ENCODE data around the gene DPT. TPM values are rescaled to one million over a fixed set of nuclear protein-coding genes. Genes with fewer than 3 reads are reported as not detected.
A peak's percentile ranks its signal among the peaks of the same experiment; 100 is the strongest.

The DPT gene
- total and polyA plus RNA-seq, 9 donors = 28.2 to 97.8 (median 43.0) TPM

GRCh38 chr1:168708698-168709404 lies 20.2 kb downstream of the DPT start:
- Histone ChIP-seq H3K4me3 (ENCODE audit: low read length) (no peak overlapping the region), H3K27me3 (ENCODE audit: control insufficient read depth, insufficient read depth, low read length) (no peaks in the 10 kb centered on the region), H3K36me3 (ENCODE audit: control insufficient read depth, insufficient read depth, low read length) (peaks cover 2% of the 10 kb centered on the region), H3K9me3 (replicated peaks; ENCODE audit: control insufficient read depth, low read depth, low read length) (no peaks in the 10 kb centered on the region), H3K4me1 (ENCODE audit: control insufficient read depth, insufficient read depth, low read length) (peaks cover 2% of the 10 kb centered on the region), H3K27ac (ENCODE audit: low read length) (no peak overlapping the region)
- no CpG with 5 or more reads among the region's 1 CpG for WGBS (ENCODE audit: insufficient coverage)
- no peak for DNase-seq

DNA sequence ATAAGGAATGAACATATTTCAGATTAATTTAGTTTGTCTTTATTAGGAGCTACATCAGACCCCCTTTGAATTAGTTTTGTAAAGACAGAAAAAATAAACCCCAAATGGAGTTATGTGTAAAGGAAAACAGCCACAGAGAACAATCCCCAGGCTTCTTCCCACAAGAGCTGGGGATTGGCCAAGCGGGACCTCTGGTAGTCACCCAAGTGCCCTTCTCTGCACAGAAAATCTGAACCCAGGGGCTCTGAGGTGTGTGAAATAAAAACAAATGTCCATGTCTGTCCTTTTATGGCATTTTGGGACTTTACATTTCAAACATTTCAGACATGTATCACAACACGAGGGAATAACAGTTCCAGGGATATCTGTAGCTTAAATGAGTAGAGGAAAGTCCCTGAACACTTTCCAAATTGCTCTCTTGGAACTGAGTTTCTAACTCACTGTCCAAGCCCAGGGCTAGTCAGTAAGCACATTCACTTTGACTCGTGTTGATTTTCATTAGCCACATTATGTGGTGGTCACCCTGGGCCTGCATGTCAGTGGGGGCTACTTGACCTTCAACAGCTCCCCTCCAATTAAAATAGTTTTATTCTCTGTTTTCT lies 22.5 kb downstream of the DPT start:
- no CpG with 5 or more reads among the region's 3 CpGs for WGBS (ENCODE audit: insufficient coverage)
- DNase-seq = peak; percentile 54
- H3K4me1 ChIP-seq (ENCODE audit: control insufficient read depth, insufficient read depth, low read length) = peaks cover 2% of the 10 kb centered on the region
- H3K27me3 ChIP-seq (ENCODE audit: control insufficient read depth, insufficient read depth, low read length) = no peaks in the 10 kb centered on the region
- H3K36me3 ChIP-seq (ENCODE audit: control insufficient read depth, insufficient read depth, low read length) = no peaks in the 10 kb centered on the region
- no peaks in the 10 kb centered on the region for H3K9me3 ChIP-seq (replicated peaks; ENCODE audit: control insufficient read depth, low read depth, low read length)
- H3K27ac ChIP-seq (ENCODE audit: low read length) = no peak overlapping the region
- no peak overlapping the region for H3K4me3 ChIP-seq (ENCODE audit: low read length)

- Histone ChIP-seq H3K4me1 (ENCODE audit: control insufficient read depth, insufficient read depth, low read length) (no peaks in the 10 kb centered on the region), H3K27me3 (ENCODE audit: control insufficient read depth, insufficient read depth, low read length) (no peaks in the 10 kb centered on the region), H3K9me3 (replicated peaks; ENCODE audit: control insufficient read depth, low read depth, low read length) (no peaks in the 10 kb centered on the region), H3K36me3 (ENCODE audit: control insufficient read depth, insufficient read depth, low read length) (no peaks in the 10 kb centered on the region), H3K4me3 (ENCODE audit: low read length) (no peak overlapping the region), H3K27ac (ENCODE audit: low read length) (no peak overlapping the region)
- no CpG with 5 or more reads among the region's 3 CpGs for WGBS (ENCODE audit: insufficient coverage)
- DNase-seq = no peak
Measured at GRCh38 chr1:168700575-168701268, 28.3 kb downstream of the DPT start.

GRCh38 chr1:168698453-168698852 lies 30.6 kb downstream of the DPT start:
- Histone ChIP-seq H3K27ac (ENCODE audit: low read length) (no peak overlapping the region), H3K4me1 (ENCODE audit: control insufficient read depth, insufficient read depth, low read length) (no peaks in the 10 kb centered on the region), H3K36me3 (ENCODE audit: control insufficient read depth, insufficient read depth, low read length) (no peaks in the 10 kb centered on the region), H3K4me3 (ENCODE audit: low read length) (no peak overlapping the region), H3K27me3 (ENCODE audit: control insufficient read depth, insufficient read depth, low read length) (no peaks in the 10 kb centered on the region), H3K9me3 (replicated peaks; ENCODE audit: control insufficient read depth, low read depth, low read length) (no peaks in the 10 kb centered on the region)
- DNase-seq = no peak
- no CpG with 5 or more reads among the region's 1 CpG for WGBS (ENCODE audit: insufficient coverage)

GRCh38 chr1:168697356-168698126 lies 31.5 kb downstream of the DPT start:
- H3K4me3 ChIP-seq (ENCODE audit: low read length) = no peak overlapping the region
- H3K27ac ChIP-seq (ENCODE audit: low read length) = no peak overlapping the region
- no peak for DNase-seq
- H3K36me3 ChIP-seq (ENCODE audit: control insufficient read depth, insufficient read depth, low read length) = no peaks in the 10 kb centered on the region
- H3K9me3 ChIP-seq (replicated peaks; ENCODE audit: control insufficient read depth, low read depth, low read length) = no peaks in the 10 kb centered on the region
- H3K4me1 ChIP-seq (ENCODE audit: control insufficient read depth, insufficient read depth, low read length) = no peaks in the 10 kb centered on the region
- H3K27me3 ChIP-seq (ENCODE audit: control insufficient read depth, insufficient read depth, low read length) = no peaks in the 10 kb centered on the region
- WGBS (ENCODE audit: insufficient coverage) = 57% methylated on average over 1 of the region's 5 CpGs

DNA sequence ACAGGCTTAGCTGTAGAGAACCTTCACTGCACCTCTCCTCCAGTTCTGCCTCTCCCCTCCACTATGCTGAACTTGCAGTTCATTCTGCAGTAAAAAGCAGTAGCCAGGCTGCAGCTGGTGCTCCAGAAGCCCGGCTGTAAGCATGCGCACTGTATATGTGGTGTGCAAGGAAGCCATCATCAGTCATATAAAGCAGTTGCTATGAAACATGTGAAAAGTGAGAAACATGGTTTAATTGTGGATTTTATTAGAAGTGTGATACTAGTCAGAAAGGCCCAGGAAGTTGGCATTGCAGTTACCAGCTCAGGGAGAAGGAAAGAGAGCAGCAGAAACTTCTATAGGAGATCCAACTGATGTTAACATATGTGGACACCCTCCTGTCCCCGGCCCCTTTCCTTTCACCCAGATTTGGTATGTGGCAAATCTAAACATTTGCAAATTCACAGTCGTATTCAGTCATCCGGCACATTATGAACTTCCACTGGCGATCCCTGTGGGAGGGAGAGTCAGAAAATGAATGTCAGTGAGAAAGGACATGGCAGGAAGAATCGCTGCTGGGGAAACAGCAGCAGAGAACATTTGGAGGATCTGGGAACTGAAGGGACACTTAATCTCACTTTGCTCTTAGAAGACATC lies 32.8 kb downstream of the DPT start:
- Histone ChIP-seq H3K4me3 (ENCODE audit: low read length) (no peak overlapping the region), H3K27ac (ENCODE audit: low read length) (no peak overlapping the region), H3K4me1 (ENCODE audit: control insufficient read depth, insufficient read depth, low read length) (no peaks in the 10 kb centered on the region), H3K27me3 (ENCODE audit: control insufficient read depth, insufficient read depth, low read length) (no peaks in the 10 kb centered on the region), H3K9me3 (replicated peaks; ENCODE audit: control insufficient read depth, low read depth, low read length) (no peaks in the 10 kb centered on the region), H3K36me3 (ENCODE audit: control insufficient read depth, insufficient read depth, low read length) (no peaks in the 10 kb centered on the region)
- 40% methylated on average over 1 of the region's 7 CpGs for WGBS (ENCODE audit: insufficient coverage)
- no peak for DNase-seq

DNA sequence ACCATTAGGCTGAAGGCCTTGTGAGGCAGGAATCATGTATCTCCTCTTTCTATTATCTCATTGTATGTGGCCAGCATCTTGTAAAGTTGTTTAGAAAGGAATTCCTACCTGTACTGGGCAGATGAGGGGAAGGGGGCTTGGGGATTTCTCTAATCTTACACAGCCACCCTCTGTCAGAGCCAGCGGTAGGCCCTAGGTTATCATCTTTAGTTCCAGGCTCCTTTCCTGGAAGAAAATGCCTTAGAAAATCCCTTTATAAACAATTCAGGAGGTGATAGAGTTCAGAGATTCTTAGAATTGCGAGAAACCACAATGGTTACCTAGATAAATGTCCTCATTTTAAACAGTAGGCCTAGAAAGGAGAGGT lies 35.2 kb downstream of the DPT start:
- Histone ChIP-seq H3K9me3 (replicated peaks; ENCODE audit: control insufficient read depth, low read depth, low read length) (no peaks in the 10 kb centered on the region), H3K36me3 (ENCODE audit: control insufficient read depth, insufficient read depth, low read length) (no peaks in the 10 kb centered on the region), H3K4me3 (ENCODE audit: low read length) (no peak overlapping the region), H3K27me3 (ENCODE audit: control insufficient read depth, insufficient read depth, low read length) (peaks cover 3% of the 10 kb centered on the region), H3K4me1 (ENCODE audit: control insufficient read depth, insufficient read depth, low read length) (no peaks in the 10 kb centered on the region), H3K27ac (ENCODE audit: low read length) (no peak overlapping the region)
- WGBS (ENCODE audit: insufficient coverage) = no CpG with 5 or more reads among the region's 2 CpGs
- DNase-seq = no peak

DNA sequence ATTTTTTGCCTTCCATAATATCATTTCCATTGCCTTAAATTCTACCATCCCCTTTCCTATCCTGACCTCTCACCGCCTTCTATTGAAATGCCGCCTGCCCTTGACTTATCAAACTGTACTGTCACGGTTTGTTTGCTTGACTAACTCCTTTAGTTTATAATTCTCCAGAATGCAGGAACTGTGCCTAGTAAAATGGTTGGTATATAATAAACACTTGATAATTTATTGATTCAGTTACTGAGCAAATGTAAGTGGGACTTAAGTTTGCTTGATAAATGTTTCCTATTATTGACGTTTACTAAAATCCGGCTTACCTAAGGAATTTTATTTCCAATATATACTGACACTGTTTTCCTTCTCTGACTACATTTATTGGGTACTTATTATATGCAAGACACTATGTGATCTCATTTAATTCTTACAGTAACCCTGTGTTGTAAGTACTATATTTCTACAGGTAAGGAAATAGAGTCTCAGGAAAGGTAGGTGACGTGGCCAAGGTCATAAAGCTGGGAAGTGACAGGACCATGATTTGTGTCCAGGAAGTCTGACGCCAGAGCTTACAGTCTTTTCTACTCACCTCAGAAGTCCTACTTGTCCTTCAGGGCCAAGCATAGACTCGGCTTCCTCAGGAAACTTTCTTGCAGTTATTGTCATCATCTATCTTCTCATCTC lies 35.7 kb downstream of the DPT start:
- no peak for DNase-seq
- 100% methylated on average over 1 of the region's 8 CpGs for WGBS (ENCODE audit: insufficient coverage)
- Histone ChIP-seq H3K4me1 (ENCODE audit: control insufficient read depth, insufficient read depth, low read length) (no peaks in the 10 kb centered on the region), H3K27me3 (ENCODE audit: control insufficient read depth, insufficient read depth, low read length) (peaks cover 3% of the 10 kb centered on the region), H3K27ac (ENCODE audit: low read length) (no peak overlapping the region), H3K4me3 (ENCODE audit: low read length) (no peak overlapping the region), H3K36me3 (ENCODE audit: control insufficient read depth, insufficient read depth, low read length) (no peaks in the 10 kb centered on the region), H3K9me3 (replicated peaks; ENCODE audit: control insufficient read depth, low read depth, low read length) (no peaks in the 10 kb centered on the region)

DNA sequence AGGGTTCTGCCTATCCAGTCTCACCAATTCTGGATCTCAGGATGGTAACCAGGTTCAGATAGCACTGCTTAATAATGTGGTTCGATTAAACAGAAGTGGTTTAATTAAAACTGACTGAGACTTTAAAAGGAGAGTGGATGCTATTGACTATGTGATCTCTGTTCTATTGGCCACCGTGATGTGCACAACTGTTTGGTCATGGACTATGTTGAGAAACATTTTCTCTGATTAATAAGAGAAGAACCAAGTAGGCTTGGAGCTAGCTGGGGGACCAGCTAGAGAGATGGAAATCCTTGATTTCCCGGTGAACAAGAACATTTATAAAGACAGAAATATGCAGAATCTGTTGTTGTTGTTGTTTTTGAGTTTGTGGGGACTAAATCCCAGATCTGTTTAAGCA lies 36.5 kb downstream of the DPT start:
- H3K9me3 ChIP-seq (replicated peaks; ENCODE audit: control insufficient read depth, low read depth, low read length) = no peaks in the 10 kb centered on the region
- 100% methylated on average over 3 of the region's 3 CpGs for WGBS (ENCODE audit: insufficient coverage)
- no peak overlapping the region for H3K27ac ChIP-seq (ENCODE audit: low read length)
- H3K36me3 ChIP-seq (ENCODE audit: control insufficient read depth, insufficient read depth, low read length) = no peaks in the 10 kb centered on the region
- DNase-seq = no peak
- H3K4me3 ChIP-seq (ENCODE audit: low read length) = no peak overlapping the region
- peaks cover 3% of the 10 kb centered on the region for H3K27me3 ChIP-seq (ENCODE audit: control insufficient read depth, insufficient read depth, low read length)
- H3K4me1 ChIP-seq (ENCODE audit: control insufficient read depth, insufficient read depth, low read length) = no peaks in the 10 kb centered on the region
